Measurements from ENCODE around the gene GNPTG.

GNPTG gene

GRCh38 chr16:1351582-1352362 lies at the start of gene GNPTG, which contains the start of gene TSR3:
Gene GNPTG (plus strand): TSS chr16:1351931. CDS start chr16:1351966, 35 bp downstream.
Gene TSR3 (minus strand): TSS chr16:1351878. CDS start chr16:1351804, 74 bp downstream.
- DNase-seq (ENCODE audit: low read depth): peak; percentile 94
- peak within 1 kb of the TSS; percentile 89 for H3K4me3 ChIP-seq (ENCODE audit: low read depth, low read length)
- TF ChIP-seq CTCF (conservative IDR thresholded peaks at IDR 0.05; ENCODE audit: low read depth, low read length): no peak

GRCh38 chr16:1305823-1306222 lies 45.9 kb upstream of the GNPTG start:
- no peak for DNase-seq (ENCODE audit: low read depth)
- no peak overlapping the region for H3K4me3 ChIP-seq (ENCODE audit: low read depth, low read length)
- no peak for TF ChIP-seq CTCF (conservative IDR thresholded peaks at IDR 0.05; ENCODE audit: low read depth, low read length)

GRCh38 chr16:1306334-1306733 lies 45.4 kb upstream of the GNPTG start:
- no peak overlapping the region for H3K4me3 ChIP-seq (ENCODE audit: low read depth, low read length)
- no peak for DNase-seq (ENCODE audit: low read depth)

GRCh38 chr16:1308036-1308976 lies 43.4 kb upstream of the GNPTG start:
- peak; percentile 35 for DNase-seq (ENCODE audit: low read depth)
- TF ChIP-seq CTCF (conservative IDR thresholded peaks at IDR 0.05; ENCODE audit: low read depth, low read length): no peak

More at GRCh38 chr16:1306334-1306733, 45.4 kb upstream of the GNPTG start:
- no peak for TF ChIP-seq CTCF (conservative IDR thresholded peaks at IDR 0.05; ENCODE audit: low read depth, low read length)

GRCh38 chr16:1308977-1309885 lies 42.5 kb upstream of the GNPTG start, which contains the start of gene UBE2I:
Gene UBE2I (plus strand): TSS chr16:1309636. CDS start chr16:1314031, 4,395 bp downstream.
- TF ChIP-seq CTCF (conservative IDR thresholded peaks at IDR 0.05; ENCODE audit: low read depth, low read length): no peak
- peak; percentile 99 for DNase-seq (ENCODE audit: low read depth)
- H3K4me3 ChIP-seq (ENCODE audit: low read depth, low read length): peak within 1 kb of the TSS; percentile 74

More at GRCh38 chr16:1308036-1308976, 43.4 kb upstream of the GNPTG start:
- H3K4me3 ChIP-seq (ENCODE audit: low read depth, low read length): peak overlapping the region; percentile 74

Data from choroid plexus epithelial cell (primary cell).